Adrenal gland (tissue), 12 donors: ENCODE measurements around the gene TEX48. TPM values are rescaled to one million over a fixed set of nuclear protein-coding genes. Genes with fewer than 3 reads are reported as not detected.

Experiments
- DNase-seq, 7 donors: peaks; one replicate each; pipeline ENCODE4 v3.0.0-alpha.2; 2019 to 2020
- H3K27ac ChIP-seq, 5 donors: fragments of 200-600 bp; sonication (generic) in 4 of 5; 1 replicate in 3 of 5; 2 replicates in 2 of 5; pipeline versions ENCODE4 v1.5.1 to v1.8.0; 2016 to 2020; ENCODE audit warnings: mild to moderate bottlenecking in 1 of 5
- H3K27me3 ChIP-seq: fragments of 200-600 bp; 2 replicates; pipeline ENCODE4 v1.8.0; 2021
- H3K36me3 ChIP-seq, 2 donors: fragments of 200-600 bp; replicated peaks in 1 of 2; 1 replicate in 1 of 2; 2 replicates in 1 of 2; pipeline versions ENCODE4 v1.5.1 to v1.8.0; 2018 to 2022
- H3K4me1 ChIP-seq, 2 donors: fragments of 200-600 bp; replicated peaks in 1 of 2; 1 replicate in 1 of 2; 2 replicates in 1 of 2; pipeline versions ENCODE4 v1.5.1 to v1.8.0; 2018 to 2021
- H3K4me3 ChIP-seq, 4 donors: fragments of 200-600 bp; sonication (generic) in 3 of 4; one replicate each; pipeline ENCODE4 v1.5.1; 2016 to 2018
- H3K9me3 ChIP-seq, 3 donors: fragments of 200-600 bp; sonication (generic) in 1 of 3; replicated peaks in 1 of 3; 1 replicate in 2 of 3; 2 replicates in 1 of 3; pipeline versions ENCODE4 v1.5.1 to v1.8.0; 2016 to 2021
- POLR2A ChIP-seq, 2 donors: fragments of 450-650 bp; IDR thresholded peaks; one replicate each; pipeline ENCODE4 v1.6.1; 2017; ENCODE audit warnings: antibody characterized with exemption in 2 of 2, mild to moderate bottlenecking in 2 of 2, moderate library complexity in 1 of 2
- WGBS, 4 donors: extraction: QIAGEN DNeasy Blood & Tissue Kit in 2 of 4; methylation state at CpG; one replicate each; pipeline versions ENCODE4 v1.1.5 to v1.1.7; 2013 to 2017; 5-methylcytosine and 5-hydroxymethylcytosine counted together
- intact Hi-C, 2 donors: fragments of 100-400 bp; cut with DNase I; formaldehyde crosslinking; loops; one replicate each; pipeline versions ENCODE4 v1.14.1 to v1.15.0; 2022 to 2023
- polyA plus RNA-seq, 3 donors: library from polyadenylated mRNA; stranded (reverse); fragments of 200-250 nt in 2 of 3; fragments of 350-450 nt in 1 of 3; fragmentation: Illumina TruSeq in 1 of 3; extraction: RNeasy Lipid Tissue Mini Kit (QIAGEN cat#74804) in 1 of 3; gene quantifications; one replicate each; pipeline ENCODE4 v1.2.3, GENCODE V29; 2013 to 2014
- total RNA-seq, 9 donors: library from RNA; depleted of rRNA in 4 of 9; stranded (reverse); fragments of >200 nt in 4 of 9; fragments of 120-200 nt in 1 of 9; fragmentation: NEBNext Ultra II Directional in 1 of 9; extraction: Animal tissue kit (Norgen Biotek cat#: 25700) in 1 of 9; gene quantifications; one replicate each; pipeline versions ENCODE4 v1.1.0 to v1.2.4, GENCODE V29; 2013 to 2023
- TF ChIP-seq, protein P1 (sequence below), 6 experiments: fragments of 450-650 bp in 4 of 6; fragments of 200-600 bp in 2 of 6; sonication (generic) in 1 of 6; IDR thresholded peaks; 1 replicate in 5 of 6; 2 replicates in 1 of 6; pipeline versions ENCODE4 v1.5.1 to v1.8.0; 2016 to 2021; ENCODE audit warnings: antibody characterized with exemption in 6 of 6, mild to moderate bottlenecking in 2 of 6, moderate library complexity in 1 of 6
- donor health status: healthy with polysubstance abuse.
- donor health status: Bipolar disorder and iron deficiency.
- donor health status: DM: yes; HTN: yes; CAD: no.
- donor health status: DM: no; HTN: no; CAD: no.
- donor health status: DM: no; HTN: no; CAD: no.
- donor health status: DM: yes; HTN: yes; CAD: no.

The TEX48 gene
- total and polyA plus RNA-seq, 12 donors: not detected

DNA sequence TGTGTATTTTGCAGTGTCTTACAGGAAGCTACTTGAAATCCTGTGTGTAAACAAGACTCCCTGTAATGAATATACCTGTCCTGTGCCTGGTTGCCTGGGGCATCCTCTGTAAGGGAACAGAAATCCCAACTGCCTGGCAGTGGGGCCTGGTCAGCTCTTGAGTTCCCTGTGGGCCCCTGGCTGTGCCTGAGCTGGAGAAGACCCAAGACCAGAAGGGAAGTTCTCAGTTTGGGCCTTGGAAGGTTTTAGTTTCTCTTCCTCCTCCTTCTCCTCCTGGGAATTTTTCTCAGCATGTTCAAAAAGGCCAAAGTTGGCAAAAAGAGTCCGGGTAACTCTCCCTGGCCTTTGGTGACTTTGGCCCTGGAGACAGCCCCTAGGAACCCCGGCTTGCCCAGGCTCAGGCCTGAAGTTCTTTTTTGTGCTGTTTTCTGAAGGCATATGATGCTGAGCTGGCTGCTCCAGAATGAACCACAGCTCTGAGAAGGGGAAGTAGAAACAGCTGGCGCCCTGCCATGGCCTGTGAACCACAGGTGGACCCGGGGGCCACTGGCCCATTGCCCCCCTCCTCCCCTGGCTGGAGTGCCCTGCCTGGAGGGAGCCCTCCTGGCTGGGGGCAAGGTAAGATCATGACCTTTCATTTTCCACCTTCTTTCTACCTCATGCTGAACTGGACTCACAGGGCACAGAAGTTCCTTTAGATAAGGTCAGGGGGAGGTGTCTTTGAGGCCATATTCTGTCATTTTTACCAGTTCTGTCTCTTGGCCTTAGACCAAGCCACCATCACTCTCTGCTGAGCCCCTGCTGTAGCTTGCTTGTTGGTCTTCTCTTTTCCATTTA is 65.1 kb downstream of the TEX48 start:
- peaks cover 11 to 35% of the 10 kb centered on the region in 2 donors for H3K4me1 ChIP-seq
- H3K9me3 ChIP-seq: no peaks in the 10 kb centered on the region
- intact Hi-C loops: loop anchor here in 1 of 2 donors (5.0 kb wide), 1 partner anchor 35 kb away; no protein-coding TSS in a partner anchor
- peak overlapping the region in 2 of 5 donors; percentile 6 to 56 for H3K27ac ChIP-seq
- no peaks in the 10 kb centered on the region for H3K27me3 ChIP-seq
- H3K4me3 ChIP-seq: no peak overlapping the region
- DNase-seq: peak; percentile 38 to 79 (median 62)
- no peaks in the 10 kb centered on the region for H3K36me3 ChIP-seq
- WGBS, 4 donors: 37 to 55% (median 45%) methylated on average over 4 of the region's 4 CpGs
- TF ChIP-seq, protein P1, sequence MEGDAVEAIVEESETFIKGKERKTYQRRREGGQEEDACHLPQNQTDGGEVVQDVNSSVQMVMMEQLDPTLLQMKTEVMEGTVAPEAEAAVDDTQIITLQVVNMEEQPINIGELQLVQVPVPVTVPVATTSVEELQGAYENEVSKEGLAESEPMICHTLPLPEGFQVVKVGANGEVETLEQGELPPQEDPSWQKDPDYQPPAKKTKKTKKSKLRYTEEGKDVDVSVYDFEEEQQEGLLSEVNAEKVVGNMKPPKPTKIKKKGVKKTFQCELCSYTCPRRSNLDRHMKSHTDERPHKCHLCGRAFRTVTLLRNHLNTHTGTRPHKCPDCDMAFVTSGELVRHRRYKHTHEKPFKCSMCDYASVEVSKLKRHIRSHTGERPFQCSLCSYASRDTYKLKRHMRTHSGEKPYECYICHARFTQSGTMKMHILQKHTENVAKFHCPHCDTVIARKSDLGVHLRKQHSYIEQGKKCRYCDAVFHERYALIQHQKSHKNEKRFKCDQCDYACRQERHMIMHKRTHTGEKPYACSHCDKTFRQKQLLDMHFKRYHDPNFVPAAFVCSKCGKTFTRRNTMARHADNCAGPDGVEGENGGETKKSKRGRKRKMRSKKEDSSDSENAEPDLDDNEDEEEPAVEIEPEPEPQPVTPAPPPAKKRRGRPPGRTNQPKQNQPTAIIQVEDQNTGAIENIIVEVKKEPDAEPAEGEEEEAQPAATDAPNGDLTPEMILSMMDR (IDR thresholded peaks at IDR 0.05): no peak
- no peak for TF ChIP-seq POLR2A (IDR thresholded peaks at IDR 0.05)

Other genes starting within 250 kb of the TEX48 start
- gene WHRN, start 176.7 kb downstream of the TEX48 start, total RNA-seq: 100 to 1,000 TPM in 4 of 9 donors, 10 to 100 TPM in 5; 33.4 to 154 (median 92.7) TPM
- 100 to 1,000 TPM in 2 of 3 donors, 10 to 100 TPM in 1; 34.8 to 359 (median 247) TPM for gene WHRN, start 176.7 kb downstream of the TEX48 start, polyA plus RNA-seq
- gene ATP6V1G1, start 94.4 kb downstream of the TEX48 start, total RNA-seq: 100 to 1,000 TPM; 109 to 375 (median 174) TPM
- gene ATP6V1G1, start 94.4 kb downstream of the TEX48 start, polyA plus RNA-seq: 100 to 1,000 TPM; 174 to 303 (median 193) TPM
- gene TMEM268, start 70.9 kb downstream of the TEX48 start, total RNA-seq: 10 to 100 TPM; 12.8 to 20.5 (median 17.8) TPM
- 10 to 100 TPM in 1 of 3 donors, 1 to 10 TPM in 2; 5.7 to 19.2 (median 6.8) TPM for gene TMEM268, start 70.9 kb downstream of the TEX48 start, polyA plus RNA-seq
- gene TEX53, start 24.4 kb downstream of the TEX48 start, total RNA-seq: not detected
- not detected for gene TEX53, start 24.4 kb downstream of the TEX48 start, polyA plus RNA-seq
- gene TNFSF15, start 123.8 kb upstream of the TEX48 start, total RNA-seq: 1 to 10 TPM in 7 of 9 donors, under 1 TPM in 2; 0.43 to 4.3 (median 1.8) TPM
- gene TNFSF15, start 123.8 kb upstream of the TEX48 start, polyA plus RNA-seq: under 1 TPM; 0.37 to 0.88 (median 0.37) TPM
- gene TNFSF8, start 248.4 kb upstream of the TEX48 start, total RNA-seq: 1 to 10 TPM in 7 of 9 donors, under 1 TPM in 2; 0.44 to 4.8 (median 2.3) TPM
- 1 to 10 TPM in 1 of 3 donors, under 1 TPM in 2; 0.34 to 1.4 (median 0.64) TPM for gene TNFSF8, start 248.4 kb upstream of the TEX48 start, polyA plus RNA-seq